Endothelial cell of umbilical vein (primary cell): ENCODE measurements around the gene CACNA1B. TPM values are rescaled to one million over a fixed set of nuclear protein-coding genes. Genes with fewer than 3 reads are reported as not detected.

Experiments used
- BruUV-seq: library from RNA; stranded (reverse); fragments of 400-500 nt; replicated peaks from 2 replicates; lab custom pipeline; 2021; lab: Mats Ljungman, UMichigan
- CTCF ChIA-PET: fragments of 300-600, 350-600 bp; sonication (Branson Sonifier 250); formaldehyde crosslinking; loops from one replicate; lab custom pipeline; 2021; ENCODE audit warnings: antibody characterized with exemption, inconsistent platforms; lab: Charles Lee
- POLR2A ChIA-PET: fragments of 300-600, 350-600 bp; sonication (Branson Sonifier 250); formaldehyde crosslinking; loops from one replicate; lab custom pipeline; 2021; ENCODE audit warnings: antibody characterized with exemption, inconsistent platforms; lab: Charles Lee
- DNase-seq: peaks from one replicate; pipeline ENCODE4 v3.0.0-alpha.2; 2011; ENCODE audit warnings: low read depth, low spot score
- FAIRE-seq: peaks from 2 replicates; lab custom pipeline; 2011; peaks lifted over from hg19 to GRCh38; lab: Jason Lieb, UNC
- H2AFZ ChIP-seq: 2 replicates; pipeline ENCODE4 v1.6.0; 2012; ENCODE audit warnings: low read depth, low read length, control low read depth, inconsistent platforms
- H3K27ac ChIP-seq: 2 replicates; pipeline ENCODE4 v1.5.1; 2011; ENCODE audit warnings: low read depth, mild to moderate bottlenecking, control low read depth, low read length, moderate library complexity; ENCODE audit not compliant: insufficient read depth
- H3K27me3 ChIP-seq, 2 experiments: 2 replicates each; pipeline versions ENCODE4 v1.6.0 to v1.6.1; 2011; ENCODE audit warnings: low read length in 2 of 2, mixed read lengths in 1 of 2; ENCODE audit not compliant: control insufficient read depth in 2 of 2, insufficient read depth in 2 of 2
- H3K36me3 ChIP-seq, 2 experiments: 2 replicates in 1 of 2; 3 replicates in 1 of 2; pipeline ENCODE4 v1.5.1; 2011; ENCODE audit warnings: low read length in 2 of 2, mild to moderate bottlenecking in 1 of 2, moderate library complexity in 1 of 2; ENCODE audit not compliant: control insufficient read depth in 2 of 2, insufficient read depth in 2 of 2; ENCODE audit errors: extremely low read depth in 1 of 2
- H3K4me1 ChIP-seq: 3 replicates; pipeline ENCODE4 v1.5.1; 2011; ENCODE audit warnings: mild to moderate bottlenecking, low read length; ENCODE audit not compliant: control insufficient read depth, insufficient read depth; ENCODE audit errors: extremely low read depth
- H3K4me2 ChIP-seq: 2 replicates; pipeline ENCODE4 v1.6.1; 2011; ENCODE audit warnings: low read length, control low read depth, mixed read lengths; ENCODE audit not compliant: insufficient read depth
- H3K4me3 ChIP-seq, 3 experiments: fragments of 200-600 bp in 1 of 3; sonication (generic), shearing (Covaris generic) in 1 of 3; replicated peaks in 1 of 3; 2 replicates each; pipeline ENCODE4 v1.5.1; 2011 to 2016; ENCODE audit warnings: control low read depth in 3 of 3, low read length in 3 of 3, mild to moderate bottlenecking in 2 of 3, inconsistent platforms in 1 of 3, low read depth in 1 of 3, moderate library complexity in 1 of 3; ENCODE audit not compliant: insufficient read depth in 1 of 3
- H3K79me2 ChIP-seq: 2 replicates; pipeline ENCODE4 v1.6.0; 2012; ENCODE audit warnings: low read length, inconsistent platforms; ENCODE audit not compliant: control insufficient read depth, insufficient read depth
- H3K9ac ChIP-seq: replicated peaks from 2 replicates; pipeline ENCODE3; 2011; ENCODE audit warnings: low read length, control low read depth; ENCODE audit not compliant: insufficient read depth; ENCODE audit errors: extremely low read depth
- H3K9me1 ChIP-seq: replicated peaks from 3 replicates; pipeline ENCODE4 v1.6.0; 2011; ENCODE audit warnings: mild to moderate bottlenecking, low read length; ENCODE audit not compliant: control insufficient read depth, insufficient read depth; ENCODE audit errors: extremely low read depth
- H3K9me3 ChIP-seq: replicated peaks from 2 replicates; pipeline ENCODE4 v1.5.1; 2012; ENCODE audit warnings: low read length, inconsistent platforms; ENCODE audit not compliant: control insufficient read depth, insufficient read depth
- H4K20me1 ChIP-seq: replicated peaks from 2 replicates; pipeline ENCODE3; 2011; ENCODE audit warnings: mild to moderate bottlenecking, low read length; ENCODE audit not compliant: control insufficient read depth, insufficient read depth; ENCODE audit errors: extremely low read depth
- CTCF ChIP-seq, 2 donors: IDR thresholded peaks; 1 replicate in 1 of 2; 2 replicates in 1 of 2; pipeline ENCODE4 v1.5.1; 2011; ENCODE audit warnings: low read length in 2 of 2, mild to moderate bottlenecking in 2 of 2, moderate library complexity in 2 of 2, control low read depth in 1 of 2, inconsistent platforms in 1 of 2, low read depth in 1 of 2; ENCODE audit not compliant: insufficient read depth in 1 of 2; ENCODE audit errors: extremely low read depth in 1 of 2
- EZH2 ChIP-seq: IDR thresholded peaks from 2 replicates; pipeline ENCODE4 v1.6.1; 2012; ENCODE audit warnings: borderline replicate concordance, low read depth, mild to moderate bottlenecking, moderate library complexity, low read length, inconsistent platforms; ENCODE audit not compliant: severe bottlenecking
- FOS ChIP-seq: IDR thresholded peaks from 2 replicates; pipeline ENCODE4 v1.6.1; 2011; ENCODE audit warnings: mild to moderate bottlenecking, low read length, moderate library complexity, borderline replicate concordance; ENCODE audit not compliant: insufficient read depth
- GATA2 ChIP-seq: IDR thresholded peaks from 2 replicates; pipeline ENCODE4 v1.7.0; 2011; ENCODE audit warnings: low read depth, mild to moderate bottlenecking, moderate library complexity, mixed read lengths, low read length; ENCODE audit not compliant: insufficient read length, insufficient read depth
- JUN ChIP-seq: IDR thresholded peaks from 2 replicates; pipeline ENCODE4 v1.6.1; 2011; ENCODE audit warnings: borderline replicate concordance, low read depth; ENCODE audit not compliant: insufficient read length, insufficient read depth
- MAX ChIP-seq: IDR thresholded peaks from 2 replicates; pipeline ENCODE4 v1.6.1; 2011; ENCODE audit not compliant: insufficient read depth, insufficient read length
- MYC ChIP-seq: IDR thresholded peaks from one replicate; pipeline ENCODE4 v1.6.1; 2011; ENCODE audit warnings: mild to moderate bottlenecking, low read depth, low read length
- POLR2A ChIP-seq: IDR thresholded peaks from 2 replicates; pipeline ENCODE4 v1.6.1; 2012; ENCODE audit warnings: low read depth, mild to moderate bottlenecking, control low read depth, low read length
- POLR2AphosphoS5 ChIP-seq: IDR thresholded peaks from 2 replicates; pipeline ENCODE4 v1.6.1; 2012; ENCODE audit warnings: low read depth, mild to moderate bottlenecking, control low read depth, low read length, moderate library complexity; ENCODE audit not compliant: insufficient read depth
- dilution Hi-C: fragments of 300-500 bp; cut with MboI; formaldehyde crosslinking; loops from one replicate; pipeline ENCODE4 v1.15.0; 2019; ENCODE audit warnings: low sequenced_read_pairs; ENCODE audit not compliant: extremely low pct_ligation_motif_present
- intact Hi-C: fragments of 100-400 bp; cut with micrococcal nuclease; formaldehyde crosslinking; loops from one replicate; pipeline ENCODE4 v1.10.0; 2022
- polyA plus RNA-seq, 4 experiments: library from polyadenylated mRNA; depleted of rRNA in 3 of 4; stranded (reverse) in 3 of 4; unstranded in 1 of 4; fragments of >200 nt; gene quantifications; 2 replicates each; pipeline versions ENCODE4 v1.2.1 to v1.2.3, GENCODE V29; 2011 to 2012; ENCODE audit warnings: missing spikeins in 1 of 4
- total RNA-seq: library from RNA; stranded (reverse); gene quantifications from 2 replicates; pipeline ENCODE4 v1.2.3, GENCODE V29; 2021

Gene CACNA1B
- total and polyA plus RNA-seq, 2 donors (not counting 3 experiments of a cell fraction or from before 2014, with no cell fraction given), result 0.11 to 0.41 TPM

GRCh38 chr9:138025417-138025816, 147.8 kb downstream of the CACNA1B start:
- H3K9me3 ChIP-seq, result no peaks in the 10 kb centered on the region
- no peak overlapping the region for H3K27ac ChIP-seq
- dilution Hi-C loops, result no loop called here
- no peak overlapping the region for H3K4me2 ChIP-seq
- BruUV-seq, result no TSS peak
- FAIRE-seq (no peak), DNase-seq (no peak)
- H2AFZ ChIP-seq, result no peak overlapping the region
- no peaks in the 10 kb centered on the region for H3K9me1 ChIP-seq
- no peaks in the 10 kb centered on the region for H3K4me1 ChIP-seq
- H3K36me3 ChIP-seq, result no peaks in the 10 kb centered on the region
- no peak overlapping the region for H3K4me3 ChIP-seq
- no peak overlapping the region for H3K9ac ChIP-seq
- H3K27me3 ChIP-seq, result peaks cover 10 to 12% of the 10 kb centered on the region in 2 experiments
- ChIA-PET POLR2A (no interaction called here), CTCF (no interaction called here)
- H4K20me1 ChIP-seq, result no peaks in the 10 kb centered on the region
- H3K79me2 ChIP-seq, result no peaks in the 10 kb centered on the region
- intact Hi-C loops, result no loop called here
- TF ChIP-seq JUN (no peak), POLR2AphosphoS5 (no peak), GATA2 (no peak), MAX (no peak), MYC (no peak), CTCF (IDR thresholded peaks at IDR 0.05; ENCODE audit: extremely low read depth in 1 of 2, insufficient read depth in 1 of 2, low read depth in 1 of 2, low read length in 2 of 2) (no peak), POLR2A (no peak), FOS (no peak), EZH2 (no peak)
